ENCODE results near the gene SLC25A42.

DNA sequence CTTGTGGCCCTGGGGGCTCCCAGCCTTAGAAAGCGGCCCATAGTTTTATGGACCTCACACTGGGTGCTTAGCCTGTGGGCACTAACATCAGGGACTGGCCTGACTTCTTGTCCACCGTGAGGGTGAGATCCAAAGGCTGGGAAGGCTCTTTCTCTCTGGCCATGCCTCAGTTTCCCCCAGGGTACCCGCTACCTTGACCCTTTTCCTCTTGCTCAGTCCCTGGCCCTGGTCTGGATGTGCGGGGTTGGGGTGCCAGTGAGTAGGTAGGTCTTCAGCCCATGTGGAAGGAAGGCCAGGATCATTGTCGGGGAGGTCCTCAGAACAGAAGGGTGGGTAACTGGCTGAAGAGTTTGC lies 76.1 kb downstream of the SLC25A42 start:
- TF ChIP-seq, protein P1, sequence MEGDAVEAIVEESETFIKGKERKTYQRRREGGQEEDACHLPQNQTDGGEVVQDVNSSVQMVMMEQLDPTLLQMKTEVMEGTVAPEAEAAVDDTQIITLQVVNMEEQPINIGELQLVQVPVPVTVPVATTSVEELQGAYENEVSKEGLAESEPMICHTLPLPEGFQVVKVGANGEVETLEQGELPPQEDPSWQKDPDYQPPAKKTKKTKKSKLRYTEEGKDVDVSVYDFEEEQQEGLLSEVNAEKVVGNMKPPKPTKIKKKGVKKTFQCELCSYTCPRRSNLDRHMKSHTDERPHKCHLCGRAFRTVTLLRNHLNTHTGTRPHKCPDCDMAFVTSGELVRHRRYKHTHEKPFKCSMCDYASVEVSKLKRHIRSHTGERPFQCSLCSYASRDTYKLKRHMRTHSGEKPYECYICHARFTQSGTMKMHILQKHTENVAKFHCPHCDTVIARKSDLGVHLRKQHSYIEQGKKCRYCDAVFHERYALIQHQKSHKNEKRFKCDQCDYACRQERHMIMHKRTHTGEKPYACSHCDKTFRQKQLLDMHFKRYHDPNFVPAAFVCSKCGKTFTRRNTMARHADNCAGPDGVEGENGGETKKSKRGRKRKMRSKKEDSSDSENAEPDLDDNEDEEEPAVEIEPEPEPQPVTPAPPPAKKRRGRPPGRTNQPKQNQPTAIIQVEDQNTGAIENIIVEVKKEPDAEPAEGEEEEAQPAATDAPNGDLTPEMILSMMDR (conservative IDR thresholded peaks at IDR 0.05; ENCODE audit: low read depth, low read length), result no peak
- TF ChIP-seq RAD21 (IDR thresholded peaks at IDR 0.05; ENCODE audit: low read length), result no peak
- no peak for TF ChIP-seq POLR2A (IDR thresholded peaks at IDR 0.05; ENCODE audit: low read depth, low read length)
- TF ChIP-seq RCOR1 (IDR thresholded peaks at IDR 0.05; ENCODE audit: insufficient replicate concordance, low read length), result no peak
